ENCODE data around the gene NEK1.
"Not testable (repeated sequence)": the region's sequence is repeated elsewhere in the genome, so short reads cannot be mapped to it uniquely, and the experiment has no call there.

GRCh38 chr4:169546548-169546947, 65.8 kb downstream of the NEK1 start:
- TF ChIP-seq CTCF, POLR2A (IDR thresholded peaks at IDR 0.05): not testable (repeated sequence)
